Chondrocyte (in vitro differentiated cells): Measurements from ENCODE around the gene CLDN20. TPM values are rescaled to one million over a fixed set of nuclear protein-coding genes. Genes with fewer than 3 reads are reported as not detected.

Experiments
- DNase-seq: peaks from one replicate; pipeline ENCODE4 v3.0.0; 2021; ENCODE audit warnings: mixed read lengths, low spot score
- H3K27ac Mint-ChIP-seq: one replicate; pipeline ENCODE4 v1.8.0; 2021; ENCODE audit warnings: mild to moderate bottlenecking, moderate library complexity, mixed read lengths; ENCODE audit not compliant: unreplicated experiment
- H3K27me3 Mint-ChIP-seq: 2 replicates; pipeline ENCODE4 v1.8.0; 2021; ENCODE audit warnings: low read depth, mixed read lengths
- H3K36me3 Mint-ChIP-seq: 2 replicates; pipeline ENCODE4 v1.8.0; 2021; ENCODE audit warnings: low read depth, mixed read lengths
- H3K4me1 Mint-ChIP-seq: 2 replicates; pipeline ENCODE4 v1.8.0; 2021; ENCODE audit warnings: low read depth, mild to moderate bottlenecking, mixed read lengths
- H3K4me3 Mint-ChIP-seq: one replicate; pipeline ENCODE4 v1.8.0; 2021; ENCODE audit warnings: mild to moderate bottlenecking, moderate library complexity, mixed read lengths; ENCODE audit not compliant: unreplicated experiment
- H3K9me3 Mint-ChIP-seq: 2 replicates; pipeline ENCODE4 v1.8.0; 2021; ENCODE audit warnings: low read depth, mixed read lengths
- total RNA-seq: library from RNA; stranded (reverse); gene quantifications from 3 replicates; pipeline ENCODE4 v1.2.1, GENCODE V29; 2021
- TF ChIP-seq, protein P1 (sequence below): fragments of 200-600 bp; sonication (generic); IDR thresholded peaks from 2 replicates; pipeline ENCODE4 v1.5.0; 2021; ENCODE audit warnings: antibody characterized with exemption, mild to moderate bottlenecking, moderate library complexity

CLDN20 gene
- total RNA-seq, 1 donor from 2014 or later, result not detected

DNA sequence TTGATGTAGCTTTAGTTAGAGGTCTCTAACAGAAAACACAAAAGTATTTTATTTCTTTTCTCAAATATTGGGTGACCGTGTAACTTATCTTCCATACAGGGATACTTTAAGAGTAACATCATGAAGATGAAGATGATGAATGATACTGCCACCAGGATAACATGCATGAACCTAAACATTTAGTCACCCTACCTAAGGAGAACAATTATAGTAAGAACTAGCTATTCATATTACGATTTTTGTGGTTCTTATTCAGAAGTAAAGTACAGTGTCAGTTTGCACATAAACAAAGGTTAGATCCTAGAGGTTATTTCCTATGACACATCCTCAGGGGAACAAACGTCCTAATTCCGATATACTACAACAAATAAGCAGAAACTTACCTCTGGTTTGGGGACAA lies 21.0 kb downstream of the CLDN20 start:
- DNase-seq, result no peak
- TF ChIP-seq, protein P1, sequence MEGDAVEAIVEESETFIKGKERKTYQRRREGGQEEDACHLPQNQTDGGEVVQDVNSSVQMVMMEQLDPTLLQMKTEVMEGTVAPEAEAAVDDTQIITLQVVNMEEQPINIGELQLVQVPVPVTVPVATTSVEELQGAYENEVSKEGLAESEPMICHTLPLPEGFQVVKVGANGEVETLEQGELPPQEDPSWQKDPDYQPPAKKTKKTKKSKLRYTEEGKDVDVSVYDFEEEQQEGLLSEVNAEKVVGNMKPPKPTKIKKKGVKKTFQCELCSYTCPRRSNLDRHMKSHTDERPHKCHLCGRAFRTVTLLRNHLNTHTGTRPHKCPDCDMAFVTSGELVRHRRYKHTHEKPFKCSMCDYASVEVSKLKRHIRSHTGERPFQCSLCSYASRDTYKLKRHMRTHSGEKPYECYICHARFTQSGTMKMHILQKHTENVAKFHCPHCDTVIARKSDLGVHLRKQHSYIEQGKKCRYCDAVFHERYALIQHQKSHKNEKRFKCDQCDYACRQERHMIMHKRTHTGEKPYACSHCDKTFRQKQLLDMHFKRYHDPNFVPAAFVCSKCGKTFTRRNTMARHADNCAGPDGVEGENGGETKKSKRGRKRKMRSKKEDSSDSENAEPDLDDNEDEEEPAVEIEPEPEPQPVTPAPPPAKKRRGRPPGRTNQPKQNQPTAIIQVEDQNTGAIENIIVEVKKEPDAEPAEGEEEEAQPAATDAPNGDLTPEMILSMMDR, result no peak
- Mint-ChIP-seq H3K4me1 (peaks cover 2% of the 10 kb centered on the region), H3K27ac (no peak overlapping the region), H3K4me3 (no peak overlapping the region), H3K36me3 (peaks cover 15% of the 10 kb centered on the region), H3K27me3 (no peaks in the 10 kb centered on the region), H3K9me3 (no peaks in the 10 kb centered on the region)

DNA sequence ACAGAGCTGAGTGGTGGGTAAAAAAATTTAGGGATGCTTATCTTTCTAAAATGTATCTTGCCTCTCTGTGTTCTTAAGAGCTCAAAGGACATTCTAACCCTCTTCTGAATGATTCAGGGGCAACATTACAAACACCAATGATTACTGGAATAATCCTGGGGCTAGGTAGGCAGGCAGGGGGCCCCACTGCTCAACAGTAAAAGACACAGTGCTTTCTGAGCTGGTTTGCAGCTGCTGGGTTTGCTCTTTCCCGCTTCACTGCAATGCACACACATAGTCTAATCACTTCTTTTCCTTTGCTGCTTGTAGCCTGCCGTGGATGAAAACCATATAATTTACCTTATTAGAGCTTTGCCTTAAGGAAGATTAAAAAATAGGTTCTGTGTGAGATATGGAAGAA lies 23.9 kb downstream of the CLDN20 start:
- H3K4me1 Mint-ChIP-seq, result no peaks in the 10 kb centered on the region
- H3K27ac Mint-ChIP-seq, result no peak overlapping the region
- H3K27me3 Mint-ChIP-seq, result no peaks in the 10 kb centered on the region
- TF ChIP-seq, protein P1, result no peak
- no peak overlapping the region for H3K4me3 Mint-ChIP-seq
- peaks cover 22% of the 10 kb centered on the region for H3K36me3 Mint-ChIP-seq
- no peak for DNase-seq
- no peaks in the 10 kb centered on the region for H3K9me3 Mint-ChIP-seq

- Mint-ChIP-seq H3K36me3 (peaks cover 13% of the 10 kb centered on the region), H3K4me3 (no peak overlapping the region), H3K27ac (no peak overlapping the region), H3K9me3 (no peaks in the 10 kb centered on the region), H3K27me3 (no peaks in the 10 kb centered on the region), H3K4me1 (no peaks in the 10 kb centered on the region)
- TF ChIP-seq, protein P1, result no peak
- no peak for DNase-seq
Measured at GRCh38 chr6:155290491-155290890, 26.7 kb downstream of the CLDN20 start.

- H3K36me3 Mint-ChIP-seq, result peaks cover 13% of the 10 kb centered on the region
- no peaks in the 10 kb centered on the region for H3K9me3 Mint-ChIP-seq
- TF ChIP-seq, protein P1, result no peak
- H3K27ac Mint-ChIP-seq, result no peak overlapping the region
- no peak for DNase-seq
- no peaks in the 10 kb centered on the region for H3K27me3 Mint-ChIP-seq
- H3K4me1 Mint-ChIP-seq, result no peaks in the 10 kb centered on the region
- H3K4me3 Mint-ChIP-seq, result no peak overlapping the region
Measured at GRCh38 chr6:155291291-155291690, 27.5 kb downstream of the CLDN20 start.

DNA sequence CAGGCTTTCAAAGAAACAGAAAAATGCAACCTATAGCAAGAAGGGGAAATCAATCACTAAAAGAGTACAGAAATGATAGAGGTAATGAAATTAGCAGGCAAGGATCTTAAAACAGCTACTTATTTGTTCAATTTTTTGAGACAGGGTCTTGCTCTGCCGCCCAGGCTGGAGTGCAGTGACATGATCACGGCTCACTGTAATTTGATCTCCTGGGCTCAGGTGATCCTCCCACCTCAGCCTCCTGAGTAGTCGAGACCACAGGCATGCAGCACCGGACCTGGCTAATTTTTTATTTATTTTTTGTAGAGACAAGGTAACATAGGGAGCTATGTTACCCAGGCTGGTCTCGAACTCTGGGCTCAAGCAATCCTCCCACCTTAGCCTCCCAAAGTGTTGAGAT lies 28.9 kb downstream of the CLDN20 start:
- Mint-ChIP-seq H3K4me1 (no peaks in the 10 kb centered on the region), H3K36me3 (peaks cover 20% of the 10 kb centered on the region), H3K4me3 (no peak overlapping the region), H3K9me3 (no peaks in the 10 kb centered on the region), H3K27ac (no peak overlapping the region), H3K27me3 (no peaks in the 10 kb centered on the region)
- TF ChIP-seq, protein P1, result no peak
- no peak for DNase-seq
